ENCODE measurements around the gene INO80E.
A peak's percentile ranks its signal among the peaks of the same experiment; 100 is the strongest.

Gene INO80E

DNA sequence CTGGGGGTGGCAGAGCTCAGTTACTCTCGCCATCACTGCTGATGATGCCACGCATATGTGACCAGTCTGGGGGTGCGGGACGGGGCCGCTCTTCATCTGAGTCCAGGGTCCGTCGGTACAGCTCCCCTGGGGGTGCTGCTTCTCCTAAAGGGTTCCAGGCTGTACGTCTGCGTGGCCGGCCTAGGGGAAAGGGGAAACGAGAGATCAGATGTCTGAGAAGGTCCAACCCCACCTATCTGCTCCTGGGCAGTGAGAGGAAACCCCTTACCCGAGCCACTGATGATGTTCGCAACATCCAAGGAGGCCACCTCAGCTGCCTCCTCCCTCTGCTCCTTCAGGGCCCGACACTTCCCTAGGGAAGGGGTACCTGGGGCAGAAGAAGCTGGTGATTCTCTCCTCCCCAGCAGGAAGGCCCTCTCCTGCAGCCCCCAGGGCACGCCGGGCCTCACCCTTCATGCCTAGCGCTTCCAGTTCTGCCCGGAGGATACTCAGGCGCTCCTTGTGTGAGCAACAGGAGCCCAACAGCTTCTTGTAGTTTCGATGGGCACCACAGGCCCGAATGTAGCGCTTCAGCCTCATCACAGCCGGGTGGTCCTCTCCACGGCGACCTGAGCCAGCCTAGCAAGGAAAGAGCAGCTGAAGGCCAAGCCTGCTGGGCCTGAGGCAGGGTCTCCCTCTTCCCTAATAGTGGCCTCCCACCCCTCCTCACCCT is 2.7 kb upstream of the INO80E start:
- no peak for DNase-seq (ENCODE audit: low spot score)

DNA sequence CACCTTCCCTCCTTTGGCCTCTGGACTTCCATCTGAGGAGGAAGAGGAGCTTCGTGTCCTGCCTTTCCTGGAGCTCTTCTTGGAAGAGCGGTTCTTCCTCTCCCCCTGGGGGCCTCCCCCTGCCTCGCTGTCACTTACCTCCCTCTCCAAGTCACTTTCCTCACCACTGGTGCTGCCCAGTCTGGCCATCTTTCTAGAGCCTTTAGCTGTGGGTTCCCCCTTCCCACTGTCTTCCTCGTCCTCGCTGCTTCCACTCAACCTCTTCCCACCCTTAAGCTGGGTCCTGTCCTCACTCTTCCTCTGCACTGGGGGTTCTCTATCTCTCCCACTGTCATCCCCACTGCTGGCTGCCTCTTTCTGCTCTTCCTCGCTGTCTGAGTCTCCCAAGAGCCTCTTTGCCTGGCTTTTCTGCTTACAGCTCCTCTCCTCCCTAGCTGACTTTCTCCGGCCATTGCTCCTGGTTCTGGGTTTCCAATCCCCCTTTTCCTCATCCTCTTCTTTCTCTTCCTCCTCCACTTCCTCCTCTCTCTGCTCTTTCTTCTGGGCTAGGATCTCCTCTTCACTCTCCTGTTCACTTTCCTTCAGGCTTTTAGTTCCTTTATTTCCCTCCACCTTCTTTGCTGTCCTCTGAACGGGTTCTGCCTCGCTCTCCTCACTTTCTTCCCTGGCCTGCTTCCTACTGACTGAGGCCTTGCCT is 2.0 kb upstream of the INO80E start:
- DNase-seq (ENCODE audit: low spot score): no peak

DNA sequence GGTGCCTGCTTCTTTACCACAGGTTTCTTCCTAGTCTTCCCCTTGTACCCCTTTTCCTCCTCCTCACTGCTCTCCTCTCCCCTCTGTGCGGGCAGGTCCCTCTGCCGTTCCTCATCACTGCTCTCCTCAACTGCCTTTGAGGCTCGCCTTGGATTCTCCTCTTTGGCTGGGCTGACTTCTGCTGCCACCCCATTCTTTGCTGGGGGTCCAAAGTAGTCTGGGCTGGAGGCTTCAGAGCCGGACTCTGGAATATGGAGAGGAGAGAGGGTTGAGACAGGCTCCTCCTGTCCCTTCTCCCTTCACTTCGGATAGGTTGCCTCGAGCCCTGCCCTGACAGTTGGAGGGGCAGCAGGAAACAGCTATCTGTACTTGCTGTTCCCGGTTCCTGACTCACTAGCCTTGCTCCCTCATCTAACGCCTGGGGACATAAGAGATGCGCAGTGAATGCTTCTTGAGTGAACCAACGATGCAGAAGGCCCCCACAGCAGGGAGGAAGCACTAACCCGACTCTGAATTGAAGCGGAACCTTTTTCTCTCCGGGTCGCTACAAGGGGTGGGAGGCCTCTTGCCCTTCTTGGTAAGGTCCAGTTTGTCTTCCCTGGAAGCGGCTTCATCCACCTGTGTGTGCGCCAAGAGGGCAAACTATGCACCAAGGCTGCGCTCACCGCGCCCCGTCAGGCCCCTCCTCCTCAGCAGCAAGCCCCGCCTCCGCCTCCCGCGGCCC is 1.3 kb upstream of the INO80E start:
- peak; percentile 47 for DNase-seq (ENCODE audit: low spot score)

DNA sequence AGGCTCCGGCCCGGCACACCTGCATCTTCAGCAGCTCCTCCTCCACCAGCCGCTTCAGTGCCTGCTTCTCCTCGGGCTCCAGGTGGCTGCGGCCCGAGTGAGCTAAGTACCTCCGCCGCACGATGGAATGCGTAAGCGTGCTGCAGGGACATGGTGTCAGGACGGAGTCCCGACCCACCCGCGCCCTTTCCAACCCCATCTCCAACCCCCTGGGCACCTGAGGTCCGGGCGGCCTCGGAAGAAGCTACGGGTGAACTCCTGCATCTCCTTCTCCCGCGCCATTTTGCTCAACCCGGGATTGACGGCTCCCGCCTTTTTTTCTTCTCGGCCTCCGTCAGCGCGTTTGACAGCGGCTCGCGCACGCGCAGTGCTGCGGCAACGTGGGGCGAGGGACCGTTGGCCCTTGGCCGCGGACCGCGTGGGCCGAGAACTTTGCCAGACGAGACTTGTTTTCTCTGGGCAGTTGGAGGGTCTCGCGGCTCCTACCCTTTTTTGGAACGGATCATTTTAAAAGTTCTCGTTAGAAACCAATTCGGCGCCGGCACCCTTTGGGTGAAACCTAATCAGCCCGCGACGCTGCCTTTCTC is 624 bp upstream of the INO80E start, which contains the start of gene HIRIP3:
Gene HIRIP3 (minus strand): TSS at position 294 of the 587 bp plus-strand sequence. CDS start 12 bp downstream, at position 282.
- peak; percentile 86 for DNase-seq (ENCODE audit: low spot score)

DNA sequence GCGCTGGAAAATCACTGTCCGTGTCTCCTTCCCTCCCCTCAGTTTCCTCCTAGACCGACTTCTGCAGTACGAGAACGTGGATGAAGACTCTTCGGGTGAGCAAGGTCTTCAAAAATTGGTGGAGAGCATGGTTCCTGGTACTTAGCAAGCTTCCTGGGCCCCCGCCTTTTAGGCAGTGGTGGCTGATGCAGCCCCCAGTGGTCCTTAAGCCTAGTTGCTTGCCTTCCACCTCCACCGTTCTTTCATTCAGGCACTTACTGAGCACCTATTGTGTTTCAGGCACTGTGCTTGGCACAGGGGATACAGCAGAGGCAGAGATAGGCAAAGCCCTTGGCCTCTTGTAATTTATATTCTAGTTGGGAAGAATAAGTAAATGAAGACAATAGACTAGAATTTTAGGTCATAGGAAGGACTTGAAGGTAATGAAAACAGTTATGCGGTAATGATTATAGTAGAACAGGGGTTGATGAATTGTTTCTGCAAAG is 767 bp downstream of the INO80E start:
- DNase-seq (ENCODE audit: low spot score): no peak

DNA sequence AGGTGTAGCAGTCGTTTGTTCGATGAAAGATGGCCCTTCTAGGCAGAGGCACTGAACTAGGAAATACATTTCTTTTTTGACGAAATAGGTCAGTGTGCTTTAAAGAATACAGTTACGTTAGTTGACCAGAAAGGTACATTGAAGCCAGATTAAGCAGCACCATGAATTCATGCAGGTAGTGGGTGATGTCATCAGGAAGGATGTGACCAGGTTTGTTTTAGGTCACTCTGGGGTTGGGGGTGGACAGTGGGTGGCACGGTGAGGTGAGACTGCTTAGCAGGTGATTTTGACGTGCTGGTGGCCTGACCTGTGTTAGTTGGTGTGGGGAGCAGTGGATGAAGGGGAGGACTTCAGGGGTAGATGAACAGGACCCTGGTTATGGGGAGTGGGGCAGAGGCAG is 3.6 kb downstream of the INO80E start:
- no peak for DNase-seq (ENCODE audit: low spot score)

DNA sequence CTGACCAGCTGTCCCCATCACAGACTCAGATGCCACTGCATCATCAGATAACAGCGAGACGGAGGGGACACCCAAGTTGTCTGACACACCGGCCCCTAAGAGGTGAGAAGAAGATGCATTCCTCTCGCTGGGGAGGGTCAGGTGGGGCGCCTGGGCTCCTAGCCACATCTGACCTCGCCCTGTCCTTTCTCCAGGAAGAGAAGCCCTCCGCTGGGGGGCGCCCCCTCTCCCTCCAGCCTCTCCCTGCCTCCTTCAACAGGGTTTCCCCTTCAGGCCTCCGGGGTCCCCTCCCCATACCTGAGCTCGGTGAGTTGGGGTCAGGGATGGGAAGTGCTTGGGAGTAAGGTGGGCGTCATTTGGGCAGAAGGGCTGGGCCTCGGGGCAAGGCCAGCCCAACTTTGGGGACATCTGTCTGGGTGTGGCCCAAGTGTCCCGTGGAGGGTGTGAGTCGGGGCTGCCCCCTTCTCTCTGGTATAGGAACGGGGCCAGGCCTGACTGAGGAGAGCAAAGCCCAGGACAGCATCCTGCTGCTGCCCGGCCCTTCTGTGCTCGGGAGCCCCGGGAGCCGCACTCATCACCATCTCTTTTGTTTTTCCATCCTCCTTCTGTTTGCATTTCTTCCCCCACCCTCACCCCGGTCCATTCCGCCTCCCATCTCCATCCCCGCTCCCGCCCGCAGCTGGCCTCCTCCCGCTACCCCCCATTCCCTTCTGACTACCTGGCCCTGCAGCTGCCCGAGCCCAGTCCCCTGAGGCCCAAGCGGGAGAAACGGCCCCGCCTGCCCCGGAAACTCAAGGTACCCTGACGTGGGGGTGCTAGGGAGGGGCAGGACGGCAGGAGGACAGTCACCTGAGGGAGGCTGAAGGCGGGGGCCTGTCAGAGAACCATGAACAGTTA is 4.9 kb downstream of the INO80E start:
- DNase-seq (ENCODE audit: low spot score): no peak

DNA sequence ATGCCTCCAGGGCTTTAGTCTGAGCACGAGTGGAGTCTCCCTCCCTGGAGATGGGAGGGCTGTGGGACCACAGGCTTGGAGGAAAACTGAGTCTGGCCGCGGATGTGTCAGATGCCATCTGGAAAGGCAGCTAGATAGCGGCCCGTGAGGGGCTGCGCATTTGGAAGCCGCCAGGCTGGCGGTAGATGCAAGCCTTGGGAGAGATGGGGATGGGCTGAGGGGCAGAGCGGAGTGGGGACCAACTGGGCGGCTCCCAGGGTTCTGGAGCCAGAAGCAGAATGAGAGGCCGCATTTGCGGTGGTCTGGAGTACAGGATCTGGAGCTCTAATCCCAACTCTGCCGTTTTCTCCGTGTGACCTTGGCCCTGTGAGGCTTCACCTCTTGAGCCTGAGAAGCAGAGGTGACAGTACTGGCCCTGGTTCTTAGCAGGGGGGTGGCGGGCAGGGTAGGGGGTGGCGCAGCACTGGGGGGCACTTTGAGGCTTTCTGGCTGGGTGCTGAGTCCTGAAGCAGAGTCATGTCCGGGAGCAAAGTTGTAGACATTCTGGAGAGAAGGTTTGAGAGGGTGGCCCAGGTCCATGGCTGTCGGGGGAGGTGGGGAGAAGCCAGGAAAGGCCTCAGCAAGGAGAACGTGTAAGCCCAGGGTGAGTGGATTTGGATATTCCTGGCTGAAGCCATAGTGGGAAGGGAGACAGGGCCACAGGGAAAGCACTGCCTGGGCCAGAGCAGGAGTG is 6.7 kb downstream of the INO80E start:
- DNase-seq (ENCODE audit: low spot score): no peak

DNA sequence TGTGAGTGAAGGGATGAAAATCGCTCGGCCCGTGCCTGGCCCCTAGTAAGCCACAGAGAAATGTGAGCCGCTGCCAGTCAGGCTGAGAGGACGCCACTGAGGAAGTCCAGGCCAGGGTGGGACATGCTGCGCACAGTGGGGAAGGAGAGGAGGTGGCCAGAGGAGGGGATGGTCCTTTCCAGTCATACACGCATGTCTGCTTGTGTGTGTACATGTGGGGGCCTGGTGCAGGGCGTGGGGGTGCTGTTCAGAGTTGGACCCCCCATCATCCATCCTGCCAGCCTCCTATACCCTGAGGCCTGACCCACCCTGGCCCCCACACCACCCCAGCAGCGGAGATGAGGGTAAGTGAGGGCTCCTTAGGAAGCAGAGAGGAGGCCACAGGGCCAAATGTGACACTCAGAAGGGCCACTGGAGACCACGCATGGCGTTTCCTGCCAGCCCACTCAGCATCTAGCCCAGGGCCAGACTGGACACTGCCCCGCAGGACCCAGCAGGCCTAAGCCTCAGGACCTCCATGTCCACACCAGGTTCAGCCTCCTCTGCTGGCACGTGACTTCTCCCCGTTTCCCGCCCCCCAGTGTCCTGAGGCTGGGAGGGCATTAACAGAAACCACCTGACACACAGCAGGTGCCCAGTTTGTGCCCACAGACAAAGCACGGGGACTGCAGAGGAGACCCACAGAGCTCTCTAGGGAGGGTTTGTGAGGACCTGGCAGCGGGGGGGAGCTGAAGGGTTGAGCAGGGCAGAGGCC is 7.8 kb downstream of the INO80E start:
- no peak for DNase-seq (ENCODE audit: low spot score)

DNA sequence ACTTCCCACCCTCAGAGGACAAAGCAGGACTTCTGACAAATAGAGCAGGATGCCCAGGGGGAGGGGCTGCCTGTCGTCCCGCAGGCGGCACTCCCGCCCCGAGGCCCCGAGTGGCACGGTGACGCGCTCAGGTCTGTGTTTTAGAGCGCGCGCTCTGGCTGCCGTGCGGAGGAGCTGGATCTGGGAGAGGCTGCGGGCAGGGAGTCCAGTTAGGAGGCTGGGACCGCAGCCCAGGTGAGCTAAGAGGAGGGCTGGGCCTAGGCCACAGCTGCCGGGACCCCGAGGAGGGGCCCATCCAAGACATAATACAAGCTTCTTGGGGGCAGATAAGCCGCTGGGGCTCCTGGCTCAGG is 8.4 kb downstream of the INO80E start:
- no peak for DNase-seq (ENCODE audit: low spot score)

DNA sequence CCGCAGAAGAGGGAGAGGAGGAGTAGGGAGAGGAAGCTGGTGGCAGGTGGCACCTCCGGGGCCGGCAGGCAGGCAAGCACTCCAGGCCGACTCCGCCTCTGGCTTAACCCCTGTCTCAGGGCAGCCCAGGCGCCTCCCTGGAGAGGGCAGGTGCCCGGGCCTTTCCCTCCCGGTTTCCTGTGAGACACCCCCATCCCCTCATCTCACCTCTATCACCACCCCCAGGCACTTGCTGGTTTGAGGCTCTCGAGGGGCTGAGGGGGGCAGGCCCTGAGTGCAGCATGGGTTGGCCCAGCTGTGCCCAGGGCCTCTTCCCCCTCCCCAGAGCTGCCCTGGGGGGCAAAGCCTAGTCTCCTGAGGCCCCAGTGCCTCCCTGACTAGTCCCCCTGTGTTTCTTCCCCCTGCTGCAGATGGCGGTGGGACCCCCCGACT is 8.8 kb downstream of the INO80E start:
- no peak for DNase-seq (ENCODE audit: low spot score)

DNA sequence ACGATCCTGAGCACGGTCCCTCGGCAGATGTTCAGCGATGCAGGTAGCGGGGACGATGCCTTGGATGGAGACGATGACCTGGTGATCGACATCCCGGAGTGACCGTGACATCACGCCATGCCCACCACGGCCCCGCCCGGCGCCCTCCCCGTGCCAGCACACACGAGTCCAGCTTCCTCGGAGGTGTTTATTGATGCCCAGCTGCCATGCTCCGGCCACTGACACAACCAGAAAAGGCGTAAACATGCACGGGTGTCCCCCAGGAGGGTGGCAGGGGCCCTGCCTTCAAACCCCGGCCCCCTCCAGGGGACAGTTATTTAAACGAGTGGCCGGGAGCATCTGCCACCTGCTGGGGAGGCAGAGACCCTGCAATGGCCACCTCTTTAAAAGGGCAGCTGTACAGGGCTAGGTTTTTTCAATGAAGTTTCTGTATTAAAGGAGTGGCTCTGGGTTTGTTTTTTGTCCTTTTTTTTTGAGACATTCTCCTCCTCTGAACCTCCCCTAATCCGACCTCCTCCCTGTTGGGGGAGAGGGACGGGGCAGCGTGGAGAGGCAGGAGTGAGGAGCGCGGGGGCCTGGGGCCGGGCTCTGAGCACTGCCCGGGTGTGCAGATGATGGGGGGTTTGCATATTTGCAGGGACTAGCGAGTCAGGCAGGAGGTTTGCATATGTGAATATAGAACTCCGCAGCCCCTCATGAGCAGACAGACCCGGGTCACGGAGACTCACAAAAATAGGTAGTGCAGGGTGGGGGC is 9.5 kb downstream of the INO80E start:
- DNase-seq (ENCODE audit: low spot score): no peak

DNA sequence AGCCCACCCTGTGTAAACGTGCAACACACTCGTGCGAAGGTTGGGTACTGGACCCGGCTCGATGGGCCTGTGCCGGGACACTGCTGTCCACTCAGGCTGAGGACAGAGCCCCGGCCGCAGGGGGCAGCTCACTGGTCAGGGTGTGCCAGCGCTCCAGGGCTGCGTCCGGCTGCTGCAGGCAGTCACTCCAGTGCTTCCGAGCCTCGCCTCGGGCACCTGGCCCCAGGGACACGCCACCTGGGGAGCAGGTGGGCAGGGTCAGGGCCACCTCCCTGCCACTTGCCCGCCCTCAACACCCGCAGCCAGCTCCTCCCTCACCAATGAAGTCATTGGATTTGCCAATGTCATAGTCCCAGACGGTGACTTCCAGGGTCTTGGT is 10.0 kb downstream of the INO80E start:
- no peak for DNase-seq (ENCODE audit: low spot score)

DNA sequence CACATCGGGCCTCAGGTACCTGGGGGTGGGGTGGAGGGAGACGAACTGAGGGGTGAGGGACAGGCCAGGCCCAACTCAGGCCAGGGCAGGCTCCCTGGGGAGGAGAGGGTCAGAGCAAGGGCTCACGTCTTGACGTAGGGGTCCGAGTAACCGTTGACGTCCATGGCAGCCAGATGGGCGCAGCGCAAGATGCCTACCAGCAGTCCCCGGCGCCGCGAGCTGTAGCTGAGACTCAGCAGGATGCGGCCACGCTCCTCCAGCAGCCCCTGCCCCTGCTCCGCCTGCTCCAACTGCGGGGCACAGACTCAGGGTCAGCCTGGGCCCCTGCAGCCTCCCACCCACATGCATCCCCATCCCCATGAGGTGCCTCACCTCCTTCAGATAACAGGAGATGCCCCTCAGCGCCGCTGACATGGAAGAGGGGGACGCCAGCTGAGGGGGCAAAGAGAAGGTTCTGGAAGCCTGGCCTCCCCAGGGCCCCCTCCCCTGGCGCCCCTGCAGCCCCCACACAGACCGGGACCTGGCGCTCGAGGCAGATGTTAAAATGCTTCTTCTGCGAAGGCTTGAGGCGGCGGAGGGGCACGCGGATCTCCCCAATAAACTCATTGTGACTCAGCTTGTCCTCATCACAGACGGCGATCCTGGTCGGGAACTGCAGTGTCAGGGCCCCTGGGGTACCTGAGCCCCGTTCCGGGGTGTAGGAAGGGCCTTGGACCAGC is 10.8 kb downstream of the INO80E start:
- DNase-seq (ENCODE audit: low spot score): no peak

DNA sequence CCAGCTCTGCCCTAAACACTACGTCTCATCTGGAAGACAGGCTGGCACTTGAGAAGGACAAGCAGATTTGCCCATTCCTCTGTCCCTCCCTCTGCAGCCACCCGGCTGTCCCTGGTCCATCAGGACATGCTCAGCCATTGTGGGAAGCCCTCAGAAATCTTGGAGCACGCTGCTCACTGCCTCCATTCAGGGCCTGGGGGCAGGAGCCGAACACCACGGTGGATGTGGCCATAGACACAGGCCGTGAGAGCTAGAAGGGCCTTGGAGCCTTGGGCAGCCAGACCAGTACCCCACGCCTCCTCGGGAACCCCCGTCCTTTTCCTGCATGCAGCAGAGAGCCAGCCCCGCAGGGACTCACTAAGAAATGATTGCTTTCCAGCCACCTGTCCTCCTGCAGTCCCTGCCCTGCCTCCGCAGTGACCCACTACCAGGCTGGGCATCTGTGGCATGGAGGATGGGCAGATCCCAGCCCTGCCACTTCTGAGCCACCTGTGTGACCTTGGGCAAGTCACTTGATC is 11.4 kb downstream of the INO80E start:
- no peak for DNase-seq (ENCODE audit: low spot score)

DNA sequence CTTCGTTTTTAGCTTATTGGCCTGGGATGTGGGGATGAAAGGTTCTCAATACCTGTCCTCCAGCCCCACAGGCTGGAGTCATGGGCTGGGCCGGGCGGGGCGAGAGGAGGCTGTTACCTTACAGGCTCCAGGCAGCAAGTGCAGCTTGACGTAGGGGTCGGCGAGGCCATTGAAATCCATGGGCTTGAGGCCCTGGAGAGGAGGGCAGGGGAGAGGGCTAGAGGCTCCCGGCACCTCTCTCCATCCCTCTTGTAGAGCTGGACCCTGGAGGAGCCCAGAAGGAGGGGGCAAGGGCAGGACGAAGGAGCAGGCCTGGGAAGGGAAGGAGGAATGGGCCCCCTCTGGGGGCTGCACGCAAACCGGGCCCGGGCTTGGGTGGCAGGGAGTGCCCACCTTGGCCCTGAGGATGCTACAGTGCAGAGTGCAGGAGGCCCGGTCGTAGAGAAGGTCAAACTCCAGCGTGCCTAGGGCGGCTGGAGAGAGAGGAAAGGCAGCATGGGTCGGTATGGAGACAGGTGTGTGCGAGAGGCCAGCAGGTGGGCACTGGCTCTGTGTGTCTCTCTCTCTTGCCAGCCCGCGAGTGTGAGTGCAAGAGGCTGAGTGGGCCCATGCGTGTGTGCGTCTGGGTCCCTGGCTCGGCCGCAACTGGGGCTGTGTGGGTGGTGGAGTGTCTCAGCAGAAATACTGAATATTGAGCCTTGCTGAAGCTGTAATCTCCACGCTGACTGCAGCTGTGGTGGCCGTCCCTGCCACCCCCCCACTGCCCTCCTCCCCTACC is 13.2 kb downstream of the INO80E start:
- no peak for DNase-seq (ENCODE audit: low spot score)

DNA sequence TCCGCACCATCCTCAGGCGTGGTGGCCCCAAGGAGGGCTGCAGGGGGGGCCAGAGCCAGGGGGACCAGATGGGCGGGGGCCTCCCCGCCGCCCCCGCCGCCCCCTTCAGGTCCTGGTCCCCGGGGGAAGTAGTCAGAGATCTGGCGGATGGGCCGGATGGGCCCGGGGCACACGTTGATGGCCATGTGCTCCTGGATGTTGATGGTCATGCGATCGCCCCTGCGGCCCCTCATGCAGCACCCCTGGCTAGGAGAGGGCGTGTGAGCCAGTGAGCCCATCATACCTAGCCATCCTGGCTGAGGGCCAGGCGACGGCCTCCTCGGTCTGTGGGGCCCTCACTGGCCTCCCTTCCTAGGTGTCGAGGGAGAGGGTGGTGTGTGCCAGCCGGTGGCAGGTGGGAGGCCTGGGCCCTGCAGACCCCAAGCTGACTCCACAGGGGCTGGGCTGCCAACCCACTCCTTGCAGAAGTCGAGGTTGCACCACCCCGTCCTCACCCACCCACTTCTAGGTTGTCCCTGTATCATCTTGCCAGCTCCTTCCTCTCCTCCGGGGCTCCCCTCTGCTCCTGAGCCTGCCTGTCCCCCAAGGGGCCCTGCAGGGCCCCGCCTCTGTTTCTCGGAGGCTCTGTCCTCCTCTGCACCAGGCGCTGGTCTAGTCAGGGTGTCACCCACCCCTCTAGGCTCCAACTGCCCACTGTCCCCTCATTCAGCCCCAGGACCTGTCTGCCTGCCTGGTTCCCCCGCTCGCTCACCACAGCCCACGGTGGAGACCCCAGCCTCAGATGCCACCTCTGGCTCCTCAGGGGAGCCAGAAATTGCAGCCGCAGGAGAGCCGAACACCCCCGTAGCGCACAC is 14.2 kb downstream of the INO80E start:
- DNase-seq (ENCODE audit: low spot score): no peak

Data from cerebellar cortex (tissue), 1 donor.